HG03175 (cell line): ENCODE data around the gene DCTN5.

Source experiments
- ATAC-seq: cut with Tn5 transposase; IDR thresholded peaks from one replicate; pipeline ENCODE4 v1.9.1; 2021; ENCODE audit warnings: mild to moderate bottlenecking, moderate library complexity; ENCODE audit not compliant: unreplicated experiment

DCTN5 gene

DNA sequence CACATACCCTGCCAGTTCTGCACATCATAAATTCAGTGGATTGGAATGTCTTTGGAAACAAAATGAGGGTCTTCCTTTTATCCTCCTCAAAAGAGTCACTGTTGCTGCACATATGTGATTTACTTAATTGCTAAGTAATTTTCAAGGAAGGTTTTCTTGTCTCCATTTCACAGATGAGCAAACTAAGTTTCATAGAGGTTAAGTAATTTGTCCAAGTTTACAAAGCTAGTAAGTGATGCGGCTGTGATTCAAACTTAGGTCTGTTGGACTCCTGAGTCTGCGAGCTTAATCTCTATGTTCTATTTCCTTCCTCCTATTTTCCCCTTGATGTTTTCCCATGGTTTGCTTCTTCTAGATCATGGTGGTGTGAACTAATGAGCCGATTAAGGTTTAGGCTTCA, 85.4 kb downstream of the DCTN5 start:
- ATAC-seq: no peak
